ENCODE data around the gene MED22.
"Not testable (repeated sequence)": the region's sequence is repeated elsewhere in the genome, so short reads cannot be mapped to it uniquely, and the experiment has no call there.

The MED22 gene

GRCh38 chr9:133333566-133333965, 14.4 kb downstream of the MED22 start:
- no peak for DNase-seq

GRCh38 chr9:133333011-133333410, 14.9 kb downstream of the MED22 start:
- DNase-seq = no peak

- DNase-seq = no peak
Measured at GRCh38 chr9:133332381-133332730, 15.6 kb downstream of the MED22 start.

GRCh38 chr9:133331641-133332380, 16.1 kb downstream of the MED22 start:
- no peak for DNase-seq

GRCh38 chr9:133331221-133331620, 16.7 kb downstream of the MED22 start:
- DNase-seq = no peak

- not testable (repeated sequence) for DNase-seq
Measured at GRCh38 chr9:133329306-133330156, 18.4 kb downstream of the MED22 start.

- DNase-seq = no peak
Measured at GRCh38 chr9:133327834-133328484, 20.0 kb downstream of the MED22 start.

- DNase-seq = not testable (repeated sequence)
Measured at GRCh38 chr9:133327021-133327420, 20.9 kb downstream of the MED22 start.

GRCh38 chr9:133323991-133324703, 23.8 kb downstream of the MED22 start:
- DNase-seq = no peak

- DNase-seq = no peak
Measured at GRCh38 chr9:133323211-133323610, 24.7 kb downstream of the MED22 start.

GRCh38 chr9:133322701-133323100, 25.2 kb downstream of the MED22 start:
- DNase-seq = no peak

GRCh38 chr9:133321411-133321935, 26.5 kb downstream of the MED22 start:
- DNase-seq = no peak

GRCh38 chr9:133320421-133320881, 27.5 kb downstream of the MED22 start:
- no peak for DNase-seq

- DNase-seq = not testable (repeated sequence)
Measured at GRCh38 chr9:133317551-133317950, 30.4 kb downstream of the MED22 start.

- no peak for DNase-seq
Measured at GRCh38 chr9:133315997-133316396, 31.9 kb downstream of the MED22 start.

- DNase-seq = no peak
Measured at GRCh38 chr9:133309608-133310007, 38.3 kb downstream of the MED22 start.

- DNase-seq = no peak
Measured at GRCh38 chr9:133307301-133307700, 40.6 kb downstream of the MED22 start.

- no peak for DNase-seq
Measured at GRCh38 chr9:133306242-133307204, 41.4 kb downstream of the MED22 start.

GRCh38 chr9:133305731-133306130, 42.2 kb downstream of the MED22 start:
- DNase-seq = no peak

GRCh38 chr9:133304477-133305377, 43.2 kb downstream of the MED22 start:
- no peak for DNase-seq

- DNase-seq = no peak
Measured at GRCh38 chr9:133304158-133304470, 43.8 kb downstream of the MED22 start.

Data from SIG-M5 (cell line).